Hippocampal formation (tissue), 2 donors: ENCODE results near the gene KIAA1614.

Experiments
- DNase-seq, 2 donors: peaks; one replicate each; lab custom pipeline; 2025; lab: John Stamatoyannopoulos, UW

Gene KIAA1614

DNA sequence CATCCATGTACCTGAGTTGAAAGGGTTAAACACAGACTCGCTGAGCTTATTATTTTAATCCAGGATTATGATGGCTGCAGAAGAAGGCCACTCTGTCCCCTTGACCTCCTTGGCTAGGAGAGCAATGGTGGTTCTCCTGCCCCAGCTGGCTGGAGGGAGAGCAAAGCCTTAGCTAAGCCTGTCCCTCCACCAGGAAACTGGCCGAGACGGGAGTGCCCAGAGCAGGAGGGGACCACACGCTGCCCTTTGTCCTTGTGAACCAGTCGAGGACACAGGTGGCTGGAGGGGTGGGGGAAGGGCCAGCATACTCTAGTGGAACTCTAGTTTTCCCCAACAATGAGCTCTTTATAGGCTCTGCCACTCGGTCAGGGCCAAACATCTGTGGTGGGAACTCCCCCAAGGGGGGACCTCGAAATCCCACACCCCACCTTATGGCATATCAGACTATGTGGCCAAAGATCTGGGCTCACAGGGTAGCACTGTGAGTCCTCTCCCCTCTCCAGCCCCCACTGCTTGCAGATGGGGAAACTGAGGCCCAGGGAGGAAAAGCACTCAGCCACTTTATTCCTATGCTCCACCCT is 12.9 kb downstream of the KIAA1614 start:
- peak; percentile 44 to 71 for DNase-seq

DNA sequence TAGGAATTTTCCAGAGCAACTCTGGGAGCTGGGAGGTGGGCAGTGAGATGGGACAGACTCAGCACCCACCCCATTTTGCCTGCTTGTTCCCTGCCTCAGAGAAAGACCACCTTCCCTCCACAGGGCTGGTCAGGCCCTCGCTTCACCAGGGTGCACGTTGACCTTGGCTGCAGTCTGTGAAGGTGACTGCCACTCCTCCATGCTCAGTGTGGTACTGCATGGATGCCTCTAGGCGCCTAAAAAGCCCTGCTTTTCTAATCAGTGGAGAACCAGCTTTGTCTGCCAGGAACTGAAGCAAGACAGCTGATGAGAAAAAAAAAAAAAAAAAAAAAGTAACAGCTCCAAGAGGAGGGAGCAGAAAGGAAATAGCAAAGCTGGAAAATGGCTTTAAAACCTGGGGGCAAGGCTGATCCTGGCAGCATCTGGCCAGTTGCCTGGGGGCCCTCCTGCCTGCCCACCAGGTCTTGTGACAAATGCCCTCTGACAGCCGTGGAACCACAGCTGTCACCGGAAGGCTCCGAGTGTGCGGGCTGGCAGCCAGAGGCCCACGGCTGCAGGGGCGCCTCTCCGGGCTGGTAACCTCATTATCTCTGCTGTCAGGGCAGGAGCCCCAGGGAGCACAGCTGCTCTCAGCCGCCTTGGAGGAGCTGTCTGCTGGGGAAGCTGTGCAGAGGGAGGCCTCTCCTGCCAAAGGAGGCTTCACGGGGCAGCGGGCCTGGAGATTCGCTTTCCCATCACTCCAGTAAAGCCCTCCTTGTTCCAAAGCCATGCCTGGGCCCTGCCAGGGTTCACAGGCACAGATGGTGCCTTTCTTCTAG is 13.7 kb downstream of the KIAA1614 start:
- peak; percentile 55 to 66 for DNase-seq

DNA sequence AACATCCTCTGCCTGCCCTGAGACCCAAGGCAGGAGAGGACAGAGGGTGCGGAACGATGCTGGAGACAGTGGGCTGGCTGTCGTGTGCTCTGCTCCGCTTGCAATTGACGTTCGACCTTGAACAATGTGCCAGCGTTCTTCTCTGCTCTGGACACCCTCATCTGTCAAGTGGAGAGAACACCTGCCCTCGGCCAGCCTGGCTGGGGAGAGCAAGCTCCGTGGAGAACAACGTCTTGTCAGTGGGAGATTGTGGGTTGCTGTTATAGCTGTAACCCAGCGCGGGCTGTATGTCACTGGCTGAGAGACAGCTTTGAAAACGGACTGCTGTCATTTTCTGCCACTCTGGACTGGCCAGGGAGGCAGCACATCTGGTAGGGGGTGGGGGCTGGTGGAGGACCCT is 14.7 kb downstream of the KIAA1614 start:
- DNase-seq: peak; percentile 24 to 49

DNA sequence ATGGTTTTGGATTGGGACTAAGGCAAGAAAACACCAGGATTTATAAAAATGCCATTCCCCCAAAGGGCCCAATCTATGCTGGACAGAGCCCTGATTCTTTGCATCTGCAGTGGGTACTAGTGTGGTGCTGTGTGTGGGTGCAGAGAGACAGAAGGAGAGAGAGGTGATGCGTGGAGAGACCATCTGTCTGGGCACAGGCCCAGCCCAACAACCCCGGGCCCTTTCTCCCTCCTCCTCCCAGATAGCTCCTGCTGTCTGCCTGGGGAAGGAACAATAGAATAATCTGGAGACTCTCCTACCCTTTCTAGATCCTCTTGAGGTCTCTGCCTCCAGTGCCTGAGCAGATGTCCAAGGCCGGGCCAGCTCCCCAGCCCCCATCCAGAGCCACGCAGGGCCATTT is 15.1 kb downstream of the KIAA1614 start:
- peak; percentile 33 to 49 for DNase-seq

DNA sequence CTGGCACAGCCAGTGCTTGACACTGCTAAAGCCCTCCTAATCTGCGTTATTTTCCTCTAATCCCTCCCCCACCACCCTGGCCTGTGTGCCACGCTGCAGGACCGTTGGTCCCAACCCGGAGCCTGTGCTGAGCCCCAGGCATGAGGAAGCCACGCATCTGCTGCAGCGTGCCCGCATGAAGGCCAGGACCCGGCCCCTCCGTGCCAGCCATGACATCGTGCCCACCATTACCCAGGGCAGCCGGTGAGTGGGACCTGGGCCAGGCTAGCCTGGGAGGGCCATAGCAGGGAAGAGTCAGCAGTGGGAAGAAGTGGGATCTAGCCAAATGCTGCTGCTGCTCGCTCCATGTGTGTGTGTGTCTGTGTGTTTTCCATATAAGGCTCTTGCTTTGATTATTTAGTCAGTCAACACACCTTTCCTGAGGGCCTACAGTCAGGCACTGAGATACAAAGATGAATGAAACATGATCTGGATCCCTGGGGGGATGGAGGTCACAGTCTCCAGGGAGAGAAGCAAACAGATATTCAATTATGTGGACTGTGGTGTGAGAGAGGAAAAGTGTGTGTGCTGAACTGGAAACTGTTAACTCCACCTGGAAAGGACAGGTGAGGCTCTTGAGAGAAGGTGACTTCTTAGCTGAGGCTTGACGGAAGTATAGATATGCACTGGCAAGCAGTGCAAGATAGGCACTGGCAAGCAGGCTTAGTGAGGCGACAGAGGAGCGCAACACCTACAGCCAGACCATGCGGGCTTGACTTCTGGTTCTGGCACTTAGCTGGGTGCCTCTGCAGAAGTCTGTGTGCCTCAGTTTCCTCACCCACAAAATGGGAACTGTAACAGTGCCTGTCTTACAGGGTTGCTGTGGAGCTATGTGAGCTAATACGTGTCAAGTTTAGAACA is 15.9 kb downstream of the KIAA1614 start:
- DNase-seq: no peak

DNA sequence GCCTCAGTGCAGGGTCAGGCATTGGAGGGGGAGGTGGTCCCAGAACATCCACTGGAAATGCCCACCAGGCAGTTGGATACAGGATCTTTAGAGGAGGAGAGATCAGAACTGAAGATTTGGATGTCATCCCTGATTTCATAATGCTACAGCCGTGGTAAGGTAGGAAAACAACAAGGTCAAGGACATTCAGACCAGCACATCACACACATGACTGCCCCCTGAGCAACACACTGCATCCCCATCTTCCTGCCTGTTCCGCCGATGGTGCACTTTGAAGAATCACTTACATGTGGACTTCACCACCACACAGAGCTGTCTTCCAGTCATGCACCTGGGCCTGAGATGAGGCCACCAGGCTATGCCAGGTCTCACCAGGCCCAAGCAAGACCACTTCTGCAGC is 16.7 kb downstream of the KIAA1614 start:
- no peak for DNase-seq

DNA sequence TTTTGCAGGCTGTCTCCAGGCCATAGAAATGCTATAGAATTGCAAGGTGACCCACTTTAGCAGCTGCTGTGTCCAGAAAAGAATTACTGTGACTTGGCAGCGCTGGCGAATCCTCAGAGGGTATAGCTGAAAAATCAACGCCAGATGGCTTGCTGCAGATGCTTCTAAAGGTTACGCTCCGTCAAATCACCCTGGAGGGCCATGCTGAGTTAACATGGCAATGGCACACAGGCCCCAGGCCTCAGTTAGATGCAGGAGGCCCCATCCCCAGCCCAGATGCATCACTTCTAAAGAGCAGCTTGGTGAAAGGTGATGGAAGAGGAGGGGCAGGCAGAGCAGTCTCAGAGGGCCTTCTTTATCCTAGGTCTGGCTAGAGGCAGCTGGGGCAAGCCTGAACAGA is 18.0 kb downstream of the KIAA1614 start:
- no peak for DNase-seq

DNA sequence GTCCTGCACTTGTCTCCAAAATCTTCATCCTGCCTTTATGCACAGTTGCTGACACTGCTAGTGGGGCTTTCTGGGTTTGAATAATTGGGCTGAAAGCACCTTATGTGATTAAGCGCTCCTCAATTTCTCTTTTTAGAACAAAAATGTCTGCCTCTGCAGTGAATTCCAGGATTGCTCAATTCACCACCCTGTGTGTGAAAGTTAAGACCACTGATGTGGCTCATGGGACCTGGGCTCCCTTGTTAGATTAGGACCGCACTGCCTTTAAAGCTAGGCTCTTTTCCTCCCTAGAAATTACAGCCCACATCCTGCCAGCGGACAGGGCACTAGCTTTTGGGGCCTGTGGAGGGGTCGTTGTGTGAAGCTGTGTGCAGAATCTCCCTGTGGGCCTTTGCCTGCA is 18.8 kb downstream of the KIAA1614 start:
- no peak for DNase-seq

DNA sequence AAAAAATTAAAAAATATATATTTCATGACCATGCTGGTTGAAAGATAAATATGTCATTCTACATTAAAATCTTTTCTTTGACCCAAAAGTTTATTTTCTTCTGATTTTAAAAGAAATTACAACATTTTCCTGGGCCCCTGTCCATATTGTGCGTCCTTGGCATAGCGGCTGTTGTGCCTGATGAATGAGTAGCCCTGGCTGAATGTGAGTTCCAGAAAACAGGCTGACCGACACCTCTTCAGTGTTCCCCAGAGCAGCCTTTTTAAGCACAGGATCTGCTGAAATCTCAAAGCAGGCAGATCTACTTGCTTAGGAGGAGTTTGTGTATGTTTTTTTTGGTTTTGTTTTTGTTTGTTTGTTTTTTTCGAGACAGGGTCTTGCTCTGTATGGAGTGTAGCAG is 19.7 kb downstream of the KIAA1614 start:
- DNase-seq: no peak

DNA sequence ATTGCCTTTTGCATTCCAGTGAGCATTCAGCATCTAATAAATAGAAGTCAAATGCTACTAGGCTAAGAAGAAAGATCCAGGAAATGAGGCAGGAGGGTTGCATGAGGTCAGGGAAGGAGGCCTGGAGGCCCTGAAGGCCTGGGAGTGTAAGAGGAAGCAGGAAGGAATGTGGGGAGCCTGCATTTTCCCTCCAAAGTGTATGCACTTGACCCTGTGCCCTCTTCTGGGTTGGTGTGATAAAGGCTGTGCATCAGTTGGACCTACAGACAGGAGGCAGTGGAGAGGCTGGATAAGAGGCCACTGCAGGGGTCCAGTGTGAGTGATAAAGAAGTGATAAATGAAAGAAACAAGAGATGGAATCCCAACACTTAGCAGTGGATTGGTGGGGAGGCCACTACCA is 20.4 kb downstream of the KIAA1614 start:
- DNase-seq: no peak

DNA sequence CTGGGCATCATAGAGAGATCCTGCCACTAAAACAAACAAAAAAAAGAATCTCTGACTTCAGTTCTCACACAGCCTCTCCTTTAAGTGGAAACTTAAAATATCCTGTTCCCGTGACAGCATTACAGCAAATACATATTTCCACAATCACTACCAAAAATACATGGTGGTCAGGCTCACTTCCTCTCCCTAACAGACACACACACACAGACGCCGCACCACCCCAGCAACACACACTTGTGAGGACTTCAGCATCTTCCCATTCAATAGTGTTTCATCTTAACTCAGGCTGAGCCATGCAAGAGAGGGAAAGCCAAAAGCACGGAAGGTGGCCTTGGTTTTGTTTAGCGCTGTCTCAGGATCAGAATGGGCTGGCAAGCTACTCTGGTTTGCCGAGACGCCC is 21.9 kb downstream of the KIAA1614 start:
- no peak for DNase-seq

DNA sequence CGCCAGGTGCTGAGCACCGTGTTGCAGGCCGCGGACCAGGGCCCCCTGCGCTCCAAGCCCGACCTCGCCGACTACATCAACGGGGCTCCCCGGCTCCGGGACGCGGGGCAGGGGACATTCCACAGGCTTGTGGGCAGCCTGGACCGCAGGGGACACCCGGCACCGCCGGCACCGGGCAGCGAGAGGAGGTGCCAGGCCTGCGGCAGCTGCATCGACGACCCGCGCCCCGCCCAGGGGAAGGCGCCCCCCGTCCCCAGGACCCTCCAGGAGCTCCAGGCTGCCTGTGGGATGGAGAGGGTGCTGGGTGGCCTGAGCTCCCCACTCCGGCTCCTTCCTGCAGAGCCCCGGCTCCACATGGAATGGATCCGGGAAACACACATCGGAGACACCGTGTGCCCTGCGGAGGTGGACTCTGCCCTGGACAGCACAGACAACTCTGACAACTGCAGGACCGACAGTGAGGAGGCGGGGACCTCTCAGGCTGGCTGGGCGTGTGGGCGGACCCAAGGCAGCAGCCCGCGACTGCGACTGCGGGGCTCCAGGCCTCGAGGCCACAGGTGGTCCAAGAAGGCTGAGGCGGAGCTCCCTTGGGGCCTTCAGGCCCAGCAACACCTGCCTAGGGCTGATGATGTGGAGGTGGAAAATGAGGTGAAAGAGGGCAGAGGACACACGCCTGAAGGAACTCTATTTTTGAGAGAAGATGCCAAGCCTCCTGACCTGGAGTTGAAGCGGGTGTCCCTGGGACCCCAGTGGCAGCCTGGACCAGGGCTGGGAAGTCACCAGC is 22.8 kb downstream of the KIAA1614 start:
- no peak for DNase-seq

DNA sequence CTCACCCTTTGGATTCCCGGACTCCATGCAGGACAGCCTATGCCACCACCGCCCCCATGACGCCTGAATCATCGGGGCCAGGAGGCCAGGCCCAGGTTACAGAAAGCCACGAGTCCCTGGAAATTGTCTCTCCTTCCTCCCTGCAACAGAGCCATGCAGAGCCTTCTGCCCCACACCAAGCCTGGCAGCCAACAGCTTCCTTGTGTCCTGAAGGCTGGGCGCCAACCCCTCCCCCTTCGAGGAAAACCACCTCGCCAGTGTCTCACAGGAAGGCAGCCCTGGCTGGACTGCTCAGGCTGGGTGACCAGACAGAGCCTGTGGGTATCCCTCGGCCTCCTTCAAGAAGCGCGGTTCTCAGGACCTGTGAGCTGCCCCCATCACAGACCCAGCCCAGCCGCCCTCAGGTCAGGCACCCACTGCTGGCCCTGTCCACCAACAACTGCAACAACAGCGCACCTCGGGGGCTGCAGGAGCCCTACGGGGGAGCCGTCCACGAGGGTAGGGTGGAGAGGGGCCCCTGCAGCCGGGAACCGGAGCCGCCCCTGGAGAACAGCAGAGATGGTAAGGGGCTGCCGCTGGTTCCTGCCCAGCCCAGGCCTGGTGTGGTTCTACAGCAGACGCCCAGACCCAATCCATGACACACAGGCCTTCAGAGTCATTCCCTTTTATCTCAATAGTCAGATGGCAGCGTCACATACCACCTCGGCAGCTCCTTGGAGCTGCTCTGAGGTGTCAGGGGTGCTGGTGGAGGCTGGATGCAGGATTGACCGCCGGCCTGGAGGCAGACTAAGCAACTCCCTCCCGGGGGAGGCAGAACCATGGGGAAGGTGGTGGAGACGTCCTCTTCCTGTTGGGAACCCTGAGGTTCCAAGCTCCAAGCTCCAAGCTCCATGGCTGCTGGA is 23.7 kb downstream of the KIAA1614 start:
- no peak for DNase-seq

DNA sequence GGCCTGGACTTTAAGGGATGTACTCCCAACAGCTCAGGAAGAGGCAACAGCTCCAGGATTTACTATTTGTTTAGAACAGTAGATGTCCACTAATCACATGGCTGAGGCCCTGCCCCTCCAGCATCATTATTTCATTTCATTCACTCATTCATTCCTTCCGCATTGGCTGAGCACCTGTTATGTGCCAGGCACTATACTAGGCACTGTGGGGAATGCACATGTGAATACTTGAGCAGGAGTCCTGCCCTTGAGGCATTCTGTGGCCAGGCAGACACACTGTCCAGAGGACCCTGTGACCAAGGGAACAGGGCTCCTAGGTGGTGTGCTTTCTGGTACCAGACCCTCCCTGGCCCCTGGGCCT is 24.3 kb downstream of the KIAA1614 start:
- no peak for DNase-seq

DNA sequence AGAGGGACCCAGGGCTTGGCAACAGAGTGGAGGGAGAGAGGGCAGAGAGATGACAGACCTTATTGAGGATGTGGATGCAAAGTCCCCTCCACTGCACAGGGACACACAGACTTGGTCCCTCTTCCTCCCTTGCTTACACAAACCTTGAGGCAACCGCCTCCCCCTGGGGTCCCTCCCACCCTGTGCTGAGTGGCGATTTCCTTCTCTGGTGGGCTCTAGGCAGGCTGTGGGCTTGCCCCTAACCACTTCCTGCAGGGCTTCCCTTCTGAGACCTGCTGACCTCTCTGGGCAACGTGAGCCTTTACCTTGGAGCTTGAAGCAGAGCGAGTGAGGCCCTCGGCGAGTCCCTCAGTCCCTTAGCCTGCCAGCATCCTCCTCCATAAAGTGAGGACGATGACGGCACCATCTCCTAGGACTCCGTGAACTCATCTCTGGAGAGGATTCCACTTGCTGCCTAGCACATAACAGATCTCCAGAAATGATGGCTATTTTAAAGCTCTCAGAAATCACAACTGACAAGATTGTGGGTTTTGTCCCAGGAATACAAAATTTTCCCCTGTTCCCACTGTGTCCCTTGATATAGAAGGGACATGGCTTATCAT is 25.0 kb downstream of the KIAA1614 start:
- no peak for DNase-seq

DNA sequence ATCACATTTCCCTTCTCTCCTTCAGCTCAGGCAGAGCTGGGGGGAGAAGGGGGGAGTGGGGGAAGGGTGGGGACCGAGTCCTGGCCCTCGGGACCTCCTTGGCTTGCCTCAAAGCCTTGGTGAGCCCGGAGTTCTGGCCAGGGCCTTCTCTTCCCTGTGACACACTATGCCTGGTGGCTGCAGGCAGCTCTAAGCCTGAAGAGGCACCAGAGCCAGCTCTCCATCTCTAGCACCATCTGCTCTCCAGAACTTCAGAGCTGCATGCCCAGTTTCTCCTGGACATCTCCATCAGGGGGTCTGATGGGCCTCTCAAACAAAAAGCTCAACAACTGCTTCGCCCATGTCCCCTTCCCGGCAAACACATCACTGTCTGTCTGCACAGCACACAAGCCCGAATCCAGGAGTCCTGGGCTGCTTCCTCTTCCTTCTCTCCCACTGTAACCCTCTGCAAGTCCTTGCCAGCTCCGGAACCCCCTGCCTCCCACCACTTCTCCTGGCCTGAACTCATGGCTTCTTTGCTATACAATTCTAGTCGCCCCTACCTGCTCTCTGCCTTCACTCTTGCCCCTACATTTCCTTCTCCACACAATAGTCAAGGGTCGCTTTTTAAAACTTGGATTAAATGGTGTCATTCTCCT is 26.5 kb downstream of the KIAA1614 start:
- no peak for DNase-seq

DNA sequence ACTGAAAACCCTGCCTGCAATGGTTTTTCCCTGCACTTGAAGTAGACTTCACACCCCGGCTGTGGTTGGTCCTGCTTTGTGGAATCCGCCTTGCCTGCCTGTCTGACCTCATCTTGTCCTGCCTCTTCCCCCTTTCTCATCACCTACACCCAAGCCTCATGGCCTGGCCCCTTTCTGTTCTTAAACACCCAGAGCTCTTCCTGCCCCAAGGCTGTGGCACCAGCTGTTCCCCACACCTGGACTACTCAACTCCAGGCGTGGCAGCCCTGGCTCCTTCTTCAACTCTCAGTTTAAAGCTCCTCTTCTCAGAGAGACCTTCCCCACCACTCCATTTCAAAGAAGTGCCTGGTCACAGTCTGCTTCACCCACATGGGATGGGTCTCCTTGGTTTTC is 27.0 kb downstream of the KIAA1614 start:
- no peak for DNase-seq

DNA sequence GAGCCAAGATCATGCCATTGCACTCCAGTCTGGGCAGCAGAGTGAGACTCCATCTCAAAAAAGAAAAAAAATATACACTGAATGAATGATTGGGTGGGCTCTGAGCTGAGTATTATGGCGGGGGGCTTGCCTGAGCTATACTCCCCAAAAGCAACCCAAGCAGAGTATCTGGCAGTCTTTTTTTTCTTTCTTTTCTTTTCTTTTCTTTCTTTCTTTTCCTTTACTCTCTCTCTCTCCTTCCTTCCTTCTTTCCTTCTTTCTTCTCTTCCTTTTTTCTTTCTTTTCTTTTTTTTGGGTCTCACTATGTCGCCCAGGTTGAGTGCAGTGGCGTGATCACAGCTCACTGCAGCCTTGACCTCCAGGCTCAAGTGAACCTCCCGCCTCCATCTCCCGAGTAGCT is 27.7 kb downstream of the KIAA1614 start:
- no peak for DNase-seq

DNA sequence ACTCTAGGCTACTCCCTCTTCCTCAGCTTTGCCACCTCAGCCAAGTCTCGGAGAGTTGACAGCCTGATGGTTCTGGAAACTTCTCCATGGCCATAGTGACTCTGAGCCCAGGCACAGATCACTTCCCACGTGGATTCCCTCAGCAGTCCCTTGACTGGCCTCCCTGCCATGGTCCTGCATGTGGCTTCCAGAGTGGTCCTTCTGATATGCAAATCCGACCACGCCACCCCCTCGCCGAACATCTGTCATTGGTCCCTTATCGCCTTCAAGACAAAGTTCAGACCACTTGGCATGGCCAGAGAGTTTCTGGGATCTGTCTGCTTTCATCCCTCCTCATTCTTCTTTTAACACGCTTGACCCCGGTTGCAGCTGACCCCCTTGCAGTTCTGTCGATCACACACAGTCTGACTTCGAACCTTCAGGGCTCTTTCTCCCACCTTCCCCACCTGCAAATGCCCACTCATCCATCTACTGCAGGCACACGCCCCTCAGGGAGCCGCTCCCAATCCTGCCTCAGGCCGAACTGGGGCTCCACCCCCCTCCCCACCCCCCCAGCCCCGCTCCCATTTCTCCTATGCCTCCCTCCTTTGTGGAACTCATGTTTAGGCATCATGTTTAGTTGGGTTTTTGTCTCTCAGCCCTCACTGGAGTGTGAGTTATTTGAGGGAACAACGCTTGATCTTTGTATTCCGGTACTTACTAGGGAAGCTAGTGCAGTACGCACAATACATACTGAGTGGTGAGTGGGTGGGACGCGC is 29.0 kb downstream of the KIAA1614 start:
- DNase-seq: no peak
